Left ventricle myocardium inferior (tissue), 1 donor: ENCODE measurements around the gene CTNNA2. TPM values are rescaled to one million over a fixed set of nuclear protein-coding genes. Genes with fewer than 3 reads are reported as not detected.

Experiments
- DNase-seq: peaks from one replicate; pipeline ENCODE4 v3.0.0-alpha.2; 2020
- H3K27ac ChIP-seq: fragments of 200-600 bp; replicated peaks from 2 replicates; pipeline ENCODE4 v1.8.0; 2021
- H3K27me3 ChIP-seq: fragments of 200-600 bp; 2 replicates; pipeline ENCODE4 v1.8.0; 2021; ENCODE audit warnings: low read depth
- H3K36me3 ChIP-seq: fragments of 200-600 bp; 2 replicates; pipeline ENCODE4 v1.8.0; 2021
- H3K4me1 ChIP-seq: fragments of 200-600 bp; 2 replicates; pipeline ENCODE4 v1.8.0; 2021
- H3K4me3 ChIP-seq: fragments of 200-600 bp; 2 replicates; pipeline ENCODE4 v1.8.0; 2021; ENCODE audit warnings: mild to moderate bottlenecking, moderate library complexity
- H3K9me3 ChIP-seq: fragments of 200-600 bp; replicated peaks from 2 replicates; pipeline ENCODE4 v1.8.0; 2021
- CTCF ChIP-seq: fragments of 200-600 bp; IDR thresholded peaks from 2 replicates; pipeline ENCODE4 v1.8.0; 2021; ENCODE audit warnings: antibody characterized with exemption, mild to moderate bottlenecking, borderline replicate concordance
- intact Hi-C: fragments of 100-400 bp; cut with micrococcal nuclease; formaldehyde crosslinking; loops from one replicate; pipeline ENCODE4 v1.11.0; 2022
- total RNA-seq: library from RNA; stranded (reverse); fragmentation: NEBNext Ultra II Directional; extraction: Animal tissue kit (Norgen Biotek cat#: 25700); gene quantifications from one replicate; pipeline ENCODE4 v1.2.1, GENCODE V29; 2021
- donor health status: DM: no; HTN: yes; CAD: no; lungs with severe emphysema.

The CTNNA2 gene
- total RNA-seq, 1 donor from 2014 or later: not detected

- H3K4me1 ChIP-seq: no peaks in the 10 kb centered on the region
- no peak for DNase-seq
- no peak overlapping the region for H3K4me3 ChIP-seq
- no peaks in the 10 kb centered on the region for H3K36me3 ChIP-seq
- TF ChIP-seq CTCF: no peak
- intact Hi-C loops: no loop called here
- H3K27me3 ChIP-seq: peaks cover 59% of the 10 kb centered on the region
- H3K27ac ChIP-seq: no peak overlapping the region
- no peaks in the 10 kb centered on the region for H3K9me3 ChIP-seq
These were observed 549.0 kb downstream of the CTNNA2 start for GRCh38 chr2:80061881-80062280.

- Histone ChIP-seq H3K36me3 (no peaks in the 10 kb centered on the region), H3K9me3 (no peaks in the 10 kb centered on the region), H3K4me3 (no peak overlapping the region), H3K27me3 (peaks cover 59% of the 10 kb centered on the region), H3K4me1 (no peaks in the 10 kb centered on the region), H3K27ac (no peak overlapping the region)
- intact Hi-C loops: no loop called here
- DNase-seq: no peak
- TF ChIP-seq CTCF: no peak
These were observed 549.4 kb downstream of the CTNNA2 start for GRCh38 chr2:80062298-80062697.

- intact Hi-C loops: no loop called here
- Histone ChIP-seq H3K4me3 (no peak overlapping the region), H3K27me3 (peaks cover 56% of the 10 kb centered on the region), H3K4me1 (no peaks in the 10 kb centered on the region), H3K36me3 (no peaks in the 10 kb centered on the region), H3K27ac (no peak overlapping the region), H3K9me3 (no peaks in the 10 kb centered on the region)
- TF ChIP-seq CTCF: no peak
- no peak for DNase-seq
These were observed 555.3 kb downstream of the CTNNA2 start for GRCh38 chr2:80068038-80068731.

DNA sequence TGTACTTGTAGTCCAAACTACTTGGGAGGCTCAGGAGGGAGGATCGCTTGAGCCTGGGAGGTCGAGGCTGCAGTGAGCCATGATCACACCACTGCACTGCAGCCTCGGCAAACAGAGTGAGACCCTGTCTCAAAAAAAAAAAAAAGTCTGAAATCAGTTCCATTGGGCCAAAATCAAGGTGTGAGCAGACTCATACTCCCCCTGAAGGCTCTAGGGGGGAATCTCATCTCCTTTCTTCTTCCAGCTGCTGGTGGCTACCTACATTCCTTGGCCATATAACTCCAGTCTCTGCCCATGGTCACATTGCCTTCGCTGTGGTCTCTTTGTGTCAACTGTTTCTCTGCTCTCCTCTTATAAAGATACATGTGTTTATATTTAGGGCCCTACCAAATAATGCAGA is 557.7 kb downstream of the CTNNA2 start:
- H3K9me3 ChIP-seq: no peaks in the 10 kb centered on the region
- H3K27ac ChIP-seq: no peak overlapping the region
- H3K4me3 ChIP-seq: no peak overlapping the region
- DNase-seq: no peak
- no peaks in the 10 kb centered on the region for H3K36me3 ChIP-seq
- TF ChIP-seq CTCF: no peak
- H3K27me3 ChIP-seq: peaks cover 36% of the 10 kb centered on the region
- intact Hi-C loops: loop anchor here (5.0 kb wide), 1 partner anchor 427 kb away; no protein-coding TSS in a partner anchor
- no peaks in the 10 kb centered on the region for H3K4me1 ChIP-seq

- no peaks in the 10 kb centered on the region for H3K4me1 ChIP-seq
- no peaks in the 10 kb centered on the region for H3K9me3 ChIP-seq
- peaks cover 28% of the 10 kb centered on the region for H3K27me3 ChIP-seq
- no peak for DNase-seq
- no peak overlapping the region for H3K27ac ChIP-seq
- TF ChIP-seq CTCF: no peak
- no peaks in the 10 kb centered on the region for H3K36me3 ChIP-seq
- intact Hi-C loops: loop anchor here (5.0 kb wide), 1 partner anchor 425 kb away; no protein-coding TSS in a partner anchor
- H3K4me3 ChIP-seq: no peak overlapping the region
These were observed 559.1 kb downstream of the CTNNA2 start for GRCh38 chr2:80071941-80072340.
